ENCODE measurements around the gene RAP1A. TPM values are rescaled to one million over a fixed set of nuclear protein-coding genes. Genes with fewer than 3 reads are reported as not detected.
"Not testable (repeated sequence)": the region's sequence is repeated elsewhere in the genome, so short reads cannot be mapped to it uniquely, and the experiment has no call there.

RAP1A gene
- polyA plus RNA-seq, 3 donors: 41.2 to 79.1 (median 75.3) TPM

GRCh38 chr1:111608528-111608927, 11.1 kb upstream of the RAP1A start:
- H3K4me3 Mint-ChIP-seq; H3K36me3 ChIP-seq (replicated peaks in 1 of 2; ENCODE audit: control insufficient read depth in 1 of 2, insufficient read depth in 2 of 2, low read length in 2 of 2); H3K27me3 ChIP-seq (ENCODE audit: control insufficient read depth in 2 of 2, insufficient read depth in 2 of 2, low read length in 2 of 2); H4K20me1 ChIP-seq (ENCODE audit: insufficient read depth, low read length); H3K4me1 ChIP-seq (ENCODE audit: control insufficient read depth in 1 of 2, insufficient read depth in 2 of 2, low read length in 2 of 2); H3K4me2 ChIP-seq (replicated peaks; ENCODE audit: extremely low read depth, low read length, poor library complexity, severe bottlenecking); H3K9ac ChIP-seq (ENCODE audit: insufficient read depth, low read length, poor library complexity, severe bottlenecking); H3K9me3 ChIP-seq (replicated peaks in 1 of 2; ENCODE audit: control insufficient read depth in 1 of 2, insufficient read depth in 1 of 2, low read length in 2 of 2); H3K4me3 ChIP-seq (replicated peaks in 1 of 3; ENCODE audit: low read depth in 2 of 3, low read length in 3 of 3); H3K27ac ChIP-seq (ENCODE audit: low read depth in 1 of 2, low read length in 2 of 2); H3K36me3 Mint-ChIP-seq; DNase-seq; H3K79me2 ChIP-seq (ENCODE audit: insufficient read depth, low read length); H3K9me3 Mint-ChIP-seq; H3K4me1 Mint-ChIP-seq; H3K27me3 Mint-ChIP-seq (ENCODE audit: low read depth in 3 of 3); H3K27ac Mint-ChIP-seq; H2AFZ ChIP-seq (ENCODE audit: insufficient read depth, low read depth, low read length, poor library complexity, severe bottlenecking); intact Hi-C loops (cut with micrococcal nuclease): not testable (repeated sequence)
- WGBS (ENCODE audit: insufficient coverage): 99% methylated on average over 18 of the region's 24 CpGs

- peaks cover 23 to 25% of the 10 kb centered on the region in 2 donors for H3K4me1 ChIP-seq (ENCODE audit: control insufficient read depth in 1 of 2, insufficient read depth in 2 of 2, low read length in 2 of 2)
- TF ChIP-seq CTCF (IDR thresholded peaks at IDR 0.05): no peak
- H3K27me3 Mint-ChIP-seq (ENCODE audit: low read depth in 3 of 3): peaks cover 0 to 2% (median 0%) of the 10 kb centered on the region in 3 donors
Measured at GRCh38 chr1:111611986-111612385, 7.6 kb upstream of the RAP1A start.

More at GRCh38 chr1:111611986-111612385, 7.6 kb upstream of the RAP1A start:
- Mint-ChIP-seq H3K4me3 (no peak overlapping the region), H3K27ac (no peak overlapping the region), H3K4me1 (peaks cover 22% of the 10 kb centered on the region), H3K9me3 (peaks cover 0 to 5% (median 2%) of the 10 kb centered on the region in 7 donors), H3K36me3 (no peaks in the 10 kb centered on the region)
- H3K27me3 ChIP-seq (ENCODE audit: control insufficient read depth in 2 of 2, insufficient read depth in 2 of 2, low read length in 2 of 2): no peaks in the 10 kb centered on the region
- WGBS (ENCODE audit: insufficient coverage): no CpG with 5 or more reads among the region's 2 CpGs
- no peak overlapping the region for H3K27ac ChIP-seq (ENCODE audit: low read depth in 1 of 2, low read length in 2 of 2)
- no peak for DNase-seq
- H3K79me2 ChIP-seq (ENCODE audit: insufficient read depth, low read length): no peaks in the 10 kb centered on the region
- no peaks in the 10 kb centered on the region for H4K20me1 ChIP-seq (ENCODE audit: insufficient read depth, low read length)
- H3K36me3 ChIP-seq (replicated peaks in 1 of 2; ENCODE audit: control insufficient read depth in 1 of 2, insufficient read depth in 2 of 2, low read length in 2 of 2): no peaks in the 10 kb centered on the region
- intact Hi-C loops (cut with micrococcal nuclease): loop anchor here in 1 of 2 donors (10.0 kb wide), 1 partner anchor 123 kb away; the partner anchor contains the start of gene INKA2
- no peak overlapping the region for H3K4me3 ChIP-seq (replicated peaks in 1 of 3; ENCODE audit: low read depth in 2 of 3, low read length in 3 of 3)
- H3K4me2 ChIP-seq (replicated peaks; ENCODE audit: extremely low read depth, low read length, poor library complexity, severe bottlenecking): no peak overlapping the region
- no peak overlapping the region for H2AFZ ChIP-seq (ENCODE audit: insufficient read depth, low read depth, low read length, poor library complexity, severe bottlenecking)
- H3K9me3 ChIP-seq (replicated peaks in 1 of 2; ENCODE audit: control insufficient read depth in 1 of 2, insufficient read depth in 1 of 2, low read length in 2 of 2): no peaks in the 10 kb centered on the region
- no peak overlapping the region for H3K9ac ChIP-seq (ENCODE audit: insufficient read depth, low read length, poor library complexity, severe bottlenecking)

All from CD14-positive monocyte (primary cell).